ENCODE data around the gene DSTYK. TPM values are rescaled to one million over a fixed set of nuclear protein-coding genes. Genes with fewer than 3 reads are reported as not detected.
"Not testable (repeated sequence)": the region's sequence is repeated elsewhere in the genome, so short reads cannot be mapped to it uniquely, and the experiment has no call there.

Gene DSTYK
- total RNA-seq, 2 donors from 2014 or later, result 9.8 to 10.0 TPM

DNA sequence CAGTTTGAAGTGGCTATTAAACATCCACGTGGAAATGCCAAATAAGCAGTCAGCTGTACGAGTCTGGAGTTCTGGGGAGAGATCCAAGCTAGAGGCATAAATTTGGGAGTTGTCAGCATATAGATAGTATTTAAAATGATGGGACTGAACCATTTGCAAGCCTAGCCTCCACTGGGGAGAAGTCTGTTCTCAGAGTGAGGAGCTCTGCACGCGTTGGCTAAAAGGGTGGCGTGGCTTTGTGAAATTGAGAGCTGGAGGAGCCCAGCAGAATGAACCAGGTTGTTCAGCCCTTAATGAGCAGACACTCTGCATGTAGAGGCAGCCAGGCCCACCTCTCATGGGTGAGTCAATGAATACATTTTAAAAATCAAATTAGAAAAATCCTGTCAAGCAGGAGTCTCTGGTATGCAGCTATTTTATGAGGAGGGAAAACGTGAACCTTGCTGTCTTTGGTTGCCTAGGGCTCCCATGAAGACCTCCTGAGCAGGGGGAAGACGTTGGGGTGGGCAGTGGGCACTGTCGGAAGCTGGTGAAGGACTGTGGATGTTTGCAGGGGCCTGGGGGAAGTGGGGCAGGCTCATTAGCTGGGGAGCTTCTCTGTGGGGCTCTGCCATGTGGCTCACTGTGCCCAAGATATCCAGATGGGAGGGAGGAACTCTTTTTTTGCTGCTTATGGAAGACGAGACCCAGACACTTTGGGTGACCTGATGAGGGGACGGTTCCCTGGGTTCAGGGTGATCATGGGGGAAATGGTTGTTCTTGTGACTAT is 35.0 kb upstream of the DSTYK start:
- Mint-ChIP-seq H3K9me3 (no peaks in the 10 kb centered on the region), H3K36me3 (ENCODE audit: low read depth) (no peaks in the 10 kb centered on the region), H3K27me3 (peaks cover 7% of the 10 kb centered on the region), H3K4me3 (no peak overlapping the region), H3K4me1 (peaks cover 6% of the 10 kb centered on the region), H3K27ac (no peak overlapping the region)
- no peak for ATAC-seq (replicated peaks)

DNA sequence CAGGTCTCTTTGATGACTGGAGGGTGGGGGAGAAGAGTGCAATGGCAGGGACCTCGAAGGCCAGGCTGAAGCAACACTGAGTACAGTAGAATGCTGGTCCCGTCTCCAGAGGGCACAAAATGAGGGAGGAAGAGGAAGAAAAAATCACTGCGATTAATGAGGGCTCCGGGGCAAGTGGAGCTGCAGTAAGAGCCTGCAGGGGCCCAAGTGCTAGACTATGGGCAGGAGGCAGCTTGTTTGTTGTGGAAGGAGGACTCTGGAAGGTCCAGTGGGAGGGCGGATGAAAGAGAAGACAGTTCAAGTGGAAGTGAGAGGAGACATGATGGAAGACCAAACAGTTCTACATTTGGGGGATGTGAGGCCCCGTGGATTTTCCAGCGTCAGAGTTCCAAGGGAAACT is 33.6 kb upstream of the DSTYK start:
- no peak overlapping the region for H3K4me3 Mint-ChIP-seq
- H3K9me3 Mint-ChIP-seq, result no peaks in the 10 kb centered on the region
- H3K27me3 Mint-ChIP-seq, result peaks cover 7% of the 10 kb centered on the region
- peaks cover 6% of the 10 kb centered on the region for H3K4me1 Mint-ChIP-seq
- ATAC-seq (replicated peaks), result no peak
- no peaks in the 10 kb centered on the region for H3K36me3 Mint-ChIP-seq (ENCODE audit: low read depth)
- no peak overlapping the region for H3K27ac Mint-ChIP-seq

DNA sequence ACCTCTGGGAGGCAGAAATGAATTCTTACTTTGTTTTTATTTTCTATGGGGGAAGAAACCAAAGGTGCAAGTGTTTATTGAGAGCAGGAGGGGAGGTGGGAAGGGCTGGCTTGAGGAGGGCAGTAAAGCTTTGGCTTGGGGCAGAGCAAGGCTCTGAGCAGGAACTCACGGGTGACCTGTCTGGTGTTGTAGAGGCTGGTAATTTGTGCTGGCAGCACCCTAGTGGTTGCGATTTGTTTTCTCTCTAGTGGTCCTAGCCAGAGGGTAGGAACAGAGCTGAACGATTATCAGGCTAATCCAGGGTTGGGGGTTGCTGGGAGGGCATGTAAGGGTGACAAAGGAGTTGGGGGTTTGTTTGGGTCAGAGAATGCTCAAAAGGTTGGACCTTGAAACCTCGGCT is 32.9 kb upstream of the DSTYK start:
- Mint-ChIP-seq H3K4me1 (peaks cover 6% of the 10 kb centered on the region), H3K9me3 (no peaks in the 10 kb centered on the region), H3K36me3 (ENCODE audit: low read depth) (no peaks in the 10 kb centered on the region), H3K27me3 (peaks cover 7% of the 10 kb centered on the region), H3K27ac (no peak overlapping the region), H3K4me3 (no peak overlapping the region)
- ATAC-seq (replicated peaks), result no peak

DNA sequence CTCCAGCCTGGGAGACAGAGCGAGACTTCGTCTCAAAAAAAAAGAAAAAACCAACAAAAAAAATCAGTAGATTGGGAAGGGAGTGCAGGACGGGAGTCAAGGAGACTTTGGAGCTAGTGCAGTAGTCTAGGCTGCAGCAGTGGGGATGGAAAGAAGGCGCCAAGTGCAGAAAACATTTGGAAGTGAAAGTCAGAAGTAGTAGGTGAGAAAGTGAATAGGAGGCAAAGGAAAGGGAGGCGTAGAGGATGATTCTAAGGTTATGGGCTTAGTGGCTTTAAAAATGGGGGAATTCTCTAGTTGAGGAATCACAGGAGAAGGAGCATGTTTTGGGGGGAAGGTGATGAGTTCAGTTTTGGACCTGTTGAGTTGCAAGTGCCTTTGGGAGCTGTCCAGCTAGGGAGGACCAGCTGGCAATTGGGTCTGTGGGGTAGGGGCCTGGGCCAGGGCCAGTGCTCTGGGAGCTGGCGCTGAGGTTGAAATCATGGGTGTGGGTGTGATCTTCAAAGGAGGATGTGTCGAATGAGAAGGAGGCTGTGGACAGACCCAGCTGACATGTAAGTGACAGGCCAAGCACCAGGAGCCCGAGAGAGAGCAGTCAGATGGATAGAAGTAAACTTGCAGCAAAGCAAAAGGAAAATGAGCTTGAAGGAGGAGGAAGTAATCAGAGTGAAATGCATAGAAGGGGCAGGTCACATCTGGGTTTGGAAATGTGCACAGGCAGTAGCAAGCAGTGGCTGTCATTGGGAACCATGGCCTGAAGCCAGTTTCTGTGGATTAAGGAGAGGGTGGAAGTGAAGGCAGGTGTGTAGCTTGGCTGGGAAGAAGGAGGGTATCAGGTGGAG is 32.1 kb upstream of the DSTYK start:
- Mint-ChIP-seq H3K4me3 (no peak overlapping the region), H3K27ac (no peak overlapping the region), H3K9me3 (no peaks in the 10 kb centered on the region), H3K4me1 (peaks cover 10% of the 10 kb centered on the region), H3K27me3 (peaks cover 10% of the 10 kb centered on the region), H3K36me3 (ENCODE audit: low read depth) (no peaks in the 10 kb centered on the region)
- no peak for ATAC-seq (replicated peaks)

DNA sequence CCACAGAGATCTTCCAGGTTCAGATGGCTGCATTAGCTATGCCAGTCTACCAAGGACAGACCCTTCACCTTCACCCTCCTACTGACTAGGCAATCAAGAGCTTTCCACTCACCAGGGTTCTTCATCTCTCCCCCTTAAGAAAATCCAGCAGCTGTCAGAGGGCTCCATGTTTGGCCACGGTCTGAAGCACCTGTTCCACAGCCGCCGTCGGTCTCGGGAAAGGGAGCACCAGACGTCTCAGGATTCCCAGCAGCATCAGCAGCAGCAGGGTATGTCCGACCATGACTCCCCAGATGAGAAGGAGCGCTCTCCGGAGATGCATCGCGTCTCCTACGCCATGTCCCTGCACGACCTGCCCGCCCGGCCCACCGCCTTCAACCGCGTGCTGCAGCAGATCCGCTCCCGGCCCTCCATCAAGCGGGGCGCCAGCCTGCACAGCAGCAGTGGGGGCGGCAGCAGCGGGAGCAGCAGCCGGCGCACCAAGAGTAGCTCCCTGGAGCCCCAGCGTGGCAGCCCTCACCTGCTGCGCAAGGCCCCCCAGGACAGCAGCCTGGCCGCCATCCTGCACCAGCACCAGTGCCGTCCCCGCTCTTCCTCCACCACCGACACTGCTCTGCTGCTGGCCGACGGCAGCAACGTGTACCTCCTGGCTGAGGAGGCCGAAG is 30.0 kb upstream of the DSTYK start:
- Mint-ChIP-seq H3K4me1 (peaks cover 24% of the 10 kb centered on the region), H3K4me3 (no peak overlapping the region), H3K9me3 (no peaks in the 10 kb centered on the region), H3K36me3 (ENCODE audit: low read depth) (no peaks in the 10 kb centered on the region), H3K27ac (no peak overlapping the region), H3K27me3 (peaks cover 16% of the 10 kb centered on the region)
- no peak for ATAC-seq (replicated peaks)

DNA sequence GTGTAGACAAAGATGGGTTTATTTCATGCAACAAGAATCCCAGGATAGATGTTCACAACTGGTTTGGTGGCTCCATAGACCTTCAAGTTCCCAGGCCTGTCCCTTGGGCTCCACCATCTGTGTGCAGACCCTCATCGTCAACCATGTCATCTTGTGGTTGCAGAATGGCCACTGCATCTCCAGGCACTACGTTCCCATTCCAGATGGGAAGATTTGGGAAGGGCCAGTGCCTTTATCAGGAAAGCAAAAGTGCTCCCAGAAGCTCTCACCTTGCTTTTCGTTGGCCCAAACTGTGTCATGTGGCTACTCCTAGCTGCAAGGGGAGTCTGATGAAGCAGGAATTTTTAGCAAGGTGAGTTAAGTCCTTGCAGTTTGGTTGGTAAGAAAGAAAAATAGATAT is 29.1 kb upstream of the DSTYK start:
- ATAC-seq (replicated peaks), result no peak
- Mint-ChIP-seq H3K4me3 (no peak overlapping the region), H3K9me3 (no peaks in the 10 kb centered on the region), H3K36me3 (ENCODE audit: low read depth) (no peaks in the 10 kb centered on the region), H3K4me1 (peaks cover 19% of the 10 kb centered on the region), H3K27me3 (peaks cover 19% of the 10 kb centered on the region), H3K27ac (no peak overlapping the region)

DNA sequence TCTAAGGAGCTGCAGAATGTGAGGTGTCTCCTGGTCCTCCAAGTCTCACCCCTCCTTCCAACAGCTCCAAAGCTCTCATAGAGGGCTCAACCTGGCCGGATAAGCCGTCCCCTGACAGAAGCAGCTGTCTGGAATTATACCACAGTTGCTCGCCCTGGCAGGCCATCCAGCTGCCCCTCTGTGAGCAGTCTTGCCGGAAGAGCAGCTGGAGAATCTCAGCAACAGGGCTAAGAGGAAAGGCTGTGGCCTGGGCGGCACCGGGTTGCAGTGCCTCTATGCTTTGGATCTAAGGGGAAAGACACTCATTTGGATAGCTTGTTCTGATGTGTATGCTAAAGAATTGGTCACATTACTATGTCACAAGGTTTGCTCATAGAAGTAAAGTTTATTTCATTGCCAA is 28.6 kb upstream of the DSTYK start:
- H3K36me3 Mint-ChIP-seq (ENCODE audit: low read depth), result no peaks in the 10 kb centered on the region
- ATAC-seq (replicated peaks), result peak; percentile 28
- H3K4me1 Mint-ChIP-seq, result peaks cover 19% of the 10 kb centered on the region
- H3K27me3 Mint-ChIP-seq, result peaks cover 19% of the 10 kb centered on the region
- no peak overlapping the region for H3K4me3 Mint-ChIP-seq
- H3K27ac Mint-ChIP-seq, result no peak overlapping the region
- H3K9me3 Mint-ChIP-seq, result no peaks in the 10 kb centered on the region

DNA sequence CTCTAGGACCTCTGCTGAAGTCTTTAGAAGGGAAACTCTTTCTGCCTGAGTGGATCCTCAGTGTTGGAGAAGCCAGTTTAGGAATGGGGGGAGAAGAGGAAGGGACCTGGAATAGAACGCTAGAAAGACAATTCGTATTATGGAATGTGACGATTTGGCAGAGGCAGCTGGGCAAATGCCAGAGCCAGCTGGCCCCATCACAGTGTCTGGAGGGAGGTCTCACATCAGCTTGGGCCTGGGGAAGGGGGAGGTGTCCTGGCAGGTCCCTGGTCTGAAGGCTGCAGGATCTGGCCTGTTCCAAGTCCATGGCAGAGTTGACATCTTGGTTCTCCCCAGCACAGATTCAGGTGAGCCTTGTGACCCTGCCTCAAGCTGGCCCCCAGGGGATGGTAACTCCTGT is 27.6 kb upstream of the DSTYK start:
- no peaks in the 10 kb centered on the region for H3K9me3 Mint-ChIP-seq
- no peak for ATAC-seq (replicated peaks)
- H3K4me1 Mint-ChIP-seq, result peaks cover 19% of the 10 kb centered on the region
- H3K4me3 Mint-ChIP-seq, result peak overlapping the region; percentile 53
- peaks cover 23% of the 10 kb centered on the region for H3K27me3 Mint-ChIP-seq
- H3K36me3 Mint-ChIP-seq (ENCODE audit: low read depth), result no peaks in the 10 kb centered on the region
- H3K27ac Mint-ChIP-seq, result peak overlapping the region; percentile 85

DNA sequence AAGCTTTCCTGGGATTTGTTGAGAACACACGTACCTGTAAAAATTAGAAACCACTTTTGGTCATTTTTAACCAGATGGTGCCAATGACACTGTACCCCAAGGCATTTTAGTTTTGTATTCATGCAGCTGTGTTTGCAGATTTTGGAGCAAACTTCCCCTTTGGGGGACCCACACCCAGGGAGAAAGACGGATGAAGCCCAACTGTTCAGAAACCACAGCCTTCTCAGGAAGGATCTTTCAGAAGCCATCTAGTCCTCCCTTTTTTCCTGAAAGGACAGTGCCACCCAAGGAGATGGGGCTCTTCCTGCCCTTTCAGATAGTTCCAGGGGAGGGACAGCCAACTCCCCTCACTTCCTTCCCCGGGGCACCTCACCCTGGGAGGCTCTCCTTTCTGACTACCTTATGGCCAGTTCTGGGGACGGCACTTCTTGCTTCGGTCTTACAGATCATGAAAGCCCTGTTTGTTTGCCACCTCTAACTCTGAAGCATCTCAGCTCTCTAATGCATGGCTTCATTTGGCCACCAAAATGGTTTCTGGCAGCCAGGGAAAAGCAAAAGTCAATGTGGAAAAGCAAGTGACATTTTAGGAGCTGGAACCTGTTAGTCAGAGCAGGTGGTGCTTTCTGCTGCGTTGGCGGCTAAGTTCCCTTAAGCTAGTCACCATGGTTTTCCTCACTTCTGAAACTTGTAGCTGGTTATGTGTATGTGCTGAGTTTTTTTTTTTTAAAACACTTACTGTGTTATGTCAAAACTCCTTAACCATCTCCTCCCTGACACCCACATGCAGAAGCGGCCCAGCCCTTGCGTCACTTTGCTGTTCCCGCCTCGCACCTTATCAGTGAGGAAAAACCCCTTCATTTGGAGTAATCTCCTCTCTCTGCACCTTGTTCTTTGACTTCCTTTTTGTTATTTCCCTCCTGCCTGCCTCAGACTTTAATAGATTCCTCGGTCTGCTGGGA is 26.3 kb upstream of the DSTYK start:
- Mint-ChIP-seq H3K4me3 (peak overlapping the region; percentile 53), H3K4me1 (peaks cover 23% of the 10 kb centered on the region), H3K9me3 (no peaks in the 10 kb centered on the region), H3K27me3 (peaks cover 23% of the 10 kb centered on the region), H3K36me3 (ENCODE audit: low read depth) (no peaks in the 10 kb centered on the region), H3K27ac (peak overlapping the region; percentile 85)
- ATAC-seq (replicated peaks), result peak; percentile 90

DNA sequence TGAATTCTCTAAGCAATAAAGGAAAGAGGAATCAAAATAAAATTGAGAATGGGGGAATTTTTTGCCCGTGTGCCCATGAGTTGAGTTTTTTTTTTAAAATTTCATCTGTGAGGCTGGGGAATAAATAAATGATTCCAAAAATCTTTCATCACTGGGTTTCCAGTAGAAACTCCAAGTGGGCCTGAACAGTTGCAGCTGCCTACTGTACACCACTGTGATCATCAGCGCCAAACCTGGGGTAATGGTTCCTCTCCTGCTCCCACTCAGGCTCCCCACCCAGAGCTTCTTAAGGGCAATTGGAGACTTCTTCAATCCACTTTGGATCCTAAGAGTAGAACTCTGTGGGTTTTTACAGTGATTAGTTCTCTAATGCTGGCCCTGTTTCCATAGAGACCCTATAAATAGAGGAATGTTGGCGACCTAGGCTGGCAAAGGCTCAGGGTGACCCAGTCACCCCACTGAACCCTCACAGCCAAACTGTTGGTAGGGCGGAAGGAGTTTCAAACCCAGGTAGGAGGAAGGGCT is 25.5 kb upstream of the DSTYK start:
- no peaks in the 10 kb centered on the region for H3K9me3 Mint-ChIP-seq
- peaks cover 16% of the 10 kb centered on the region for H3K27me3 Mint-ChIP-seq
- H3K27ac Mint-ChIP-seq, result peak overlapping the region; percentile 85
- ATAC-seq (replicated peaks), result no peak
- peaks cover 27% of the 10 kb centered on the region for H3K4me1 Mint-ChIP-seq
- no peaks in the 10 kb centered on the region for H3K36me3 Mint-ChIP-seq (ENCODE audit: low read depth)
- H3K4me3 Mint-ChIP-seq, result peak overlapping the region; percentile 53

DNA sequence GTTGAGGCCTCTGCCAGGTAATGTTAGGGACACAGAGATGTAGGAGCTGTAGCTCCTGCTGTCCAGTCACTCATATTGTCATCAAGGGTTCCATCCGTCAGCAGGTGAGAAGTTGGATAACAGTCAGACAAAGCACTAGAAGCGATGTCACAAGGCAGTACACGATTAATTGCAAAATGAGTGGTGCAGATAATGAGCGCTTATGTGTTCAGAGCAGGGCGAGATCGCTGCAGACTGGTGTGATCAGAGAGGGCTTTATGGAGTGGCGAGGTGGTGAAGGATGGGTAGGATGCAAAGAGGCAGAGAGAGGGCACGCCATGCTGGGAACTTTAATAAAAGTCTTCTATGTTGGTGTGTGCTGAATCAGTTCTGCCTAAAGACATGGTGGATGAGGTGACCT is 25.0 kb upstream of the DSTYK start:
- H3K9me3 Mint-ChIP-seq, result no peaks in the 10 kb centered on the region
- no peaks in the 10 kb centered on the region for H3K36me3 Mint-ChIP-seq (ENCODE audit: low read depth)
- ATAC-seq (replicated peaks), result no peak
- H3K27me3 Mint-ChIP-seq, result peaks cover 16% of the 10 kb centered on the region
- H3K4me3 Mint-ChIP-seq, result peak overlapping the region; percentile 1
- peaks cover 29% of the 10 kb centered on the region for H3K4me1 Mint-ChIP-seq
- peak overlapping the region; percentile 85 for H3K27ac Mint-ChIP-seq

DNA sequence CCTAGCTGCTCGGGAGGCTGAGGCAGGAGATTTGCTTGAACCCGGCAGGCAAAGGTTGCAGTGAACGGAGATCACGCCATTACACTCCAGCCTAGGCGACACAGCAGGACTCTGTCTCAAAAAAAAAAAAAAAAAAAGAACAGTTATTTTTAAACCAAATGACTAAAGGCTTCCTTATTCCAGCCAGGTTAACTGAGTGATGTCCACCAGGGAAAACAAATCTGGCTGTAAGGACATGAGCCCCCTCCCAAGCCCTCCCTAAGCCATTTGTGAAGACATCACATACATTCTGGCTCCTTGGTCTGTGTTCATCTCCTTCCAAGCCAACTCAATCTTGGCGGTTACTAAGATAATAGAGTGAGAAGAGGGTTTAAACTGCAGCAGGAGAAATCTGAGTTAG is 24.4 kb upstream of the DSTYK start:
- Mint-ChIP-seq H3K4me3 (no peak overlapping the region), H3K27ac (peak overlapping the region; percentile 85), H3K9me3 (no peaks in the 10 kb centered on the region), H3K4me1 (peaks cover 29% of the 10 kb centered on the region), H3K27me3 (peaks cover 16% of the 10 kb centered on the region), H3K36me3 (ENCODE audit: low read depth) (no peaks in the 10 kb centered on the region)
- no peak for ATAC-seq (replicated peaks)

DNA sequence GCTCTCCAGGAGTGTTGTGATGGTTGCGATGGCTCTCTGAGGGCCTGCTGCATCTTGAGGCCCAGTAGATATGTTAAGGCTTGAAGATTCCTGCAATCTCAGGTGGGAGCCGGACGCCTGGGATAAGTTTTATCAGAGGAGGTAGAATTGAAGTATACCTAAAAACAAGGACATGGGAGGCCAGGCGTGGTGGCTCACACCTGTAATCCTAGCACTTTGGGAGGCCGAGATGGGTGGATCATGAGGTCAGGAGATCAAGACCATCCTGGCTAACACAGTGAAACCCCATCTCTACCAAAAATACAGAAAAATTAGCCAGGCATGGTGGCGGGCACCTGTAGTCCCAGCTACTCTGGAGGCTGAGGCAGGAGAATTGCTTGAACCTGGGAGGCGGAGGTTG is 22.5 kb upstream of the DSTYK start:
- Mint-ChIP-seq H3K27me3 (peaks cover 16% of the 10 kb centered on the region), H3K4me1 (peaks cover 34% of the 10 kb centered on the region)
- not testable (repeated sequence) for H3K4me3 Mint-ChIP-seq; H3K36me3 Mint-ChIP-seq (ENCODE audit: low read depth); ATAC-seq (replicated peaks); H3K9me3 Mint-ChIP-seq; H3K27ac Mint-ChIP-seq

Measured in activated T-helper 17 cell treated with anti-CD3 and anti-CD28 coated beads, Interleukin-2, amount 50 U/mL, for 72 hours (primary cell).